ENCODE data around the gene GLP1R.
"Not testable (repeated sequence)": the region's sequence is repeated elsewhere in the genome, so short reads cannot be mapped to it uniquely, and the experiment has no call there.

Gene GLP1R

GRCh38 chr6:39102821-39103136, 54.2 kb downstream of the GLP1R start:
- H3K4me3 Mint-ChIP-seq: no peak overlapping the region
- DNase-seq: no peak
- H3K36me3 Mint-ChIP-seq (ENCODE audit: low read depth): peaks cover 34% of the 10 kb centered on the region
- no peak overlapping the region for H3K27ac Mint-ChIP-seq
- peaks cover 40% of the 10 kb centered on the region for H3K4me1 Mint-ChIP-seq
- ATAC-seq: peak; percentile 55
- H3K27me3 Mint-ChIP-seq: no peaks in the 10 kb centered on the region
- no peaks in the 10 kb centered on the region for H3K9me3 Mint-ChIP-seq

GRCh38 chr6:39104528-39104927, 55.9 kb downstream of the GLP1R start:
- no peaks in the 10 kb centered on the region for H3K27me3 Mint-ChIP-seq
- peaks cover 48% of the 10 kb centered on the region for H3K36me3 Mint-ChIP-seq (ENCODE audit: low read depth)
- no peak for ATAC-seq
- H3K4me3 Mint-ChIP-seq: no peak overlapping the region
- no peaks in the 10 kb centered on the region for H3K9me3 Mint-ChIP-seq
- DNase-seq: no peak
- H3K27ac Mint-ChIP-seq: no peak overlapping the region
- peaks cover 54% of the 10 kb centered on the region for H3K4me1 Mint-ChIP-seq

- peaks cover 54% of the 10 kb centered on the region for H3K36me3 Mint-ChIP-seq (ENCODE audit: low read depth)
- H3K4me3 Mint-ChIP-seq: no peak overlapping the region
- no peaks in the 10 kb centered on the region for H3K9me3 Mint-ChIP-seq
- no peak overlapping the region for H3K27ac Mint-ChIP-seq
- ATAC-seq (no peak), DNase-seq (no peak)
- peaks cover 60% of the 10 kb centered on the region for H3K4me1 Mint-ChIP-seq
- no peaks in the 10 kb centered on the region for H3K27me3 Mint-ChIP-seq
Measured at GRCh38 chr6:39107034-39107433, 58.5 kb downstream of the GLP1R start.

- H3K4me1 Mint-ChIP-seq: peaks cover 62% of the 10 kb centered on the region
Measured at GRCh38 chr6:39107641-39108040, 59.1 kb downstream of the GLP1R start.

GRCh38 chr6:39108041-39108839, 59.7 kb downstream of the GLP1R start:
- Mint-ChIP-seq H3K4me1 (peaks cover 63% of the 10 kb centered on the region), H3K27ac (peak overlapping the region; percentile 13), H3K27me3 (no peaks in the 10 kb centered on the region), H3K36me3 (ENCODE audit: low read depth) (peaks cover 51% of the 10 kb centered on the region), H3K4me3 (no peak overlapping the region), H3K9me3 (no peaks in the 10 kb centered on the region)
- ATAC-seq (no peak), DNase-seq (no peak)

More at GRCh38 chr6:39107641-39108040, 59.1 kb downstream of the GLP1R start:
- H3K27me3 Mint-ChIP-seq: no peaks in the 10 kb centered on the region
- DNase-seq: no peak
- ATAC-seq: no peak
- peaks cover 54% of the 10 kb centered on the region for H3K36me3 Mint-ChIP-seq (ENCODE audit: low read depth)
- H3K4me3 Mint-ChIP-seq: no peak overlapping the region
- no peaks in the 10 kb centered on the region for H3K9me3 Mint-ChIP-seq
- no peak overlapping the region for H3K27ac Mint-ChIP-seq

GRCh38 chr6:39111280-39111679, 62.7 kb downstream of the GLP1R start:
- Mint-ChIP-seq H3K36me3 (ENCODE audit: low read depth) (peaks cover 31% of the 10 kb centered on the region), H3K9me3 (no peaks in the 10 kb centered on the region), H3K4me1 (peaks cover 87% of the 10 kb centered on the region), H3K27me3 (no peaks in the 10 kb centered on the region), H3K27ac (peak overlapping the region; percentile 94), H3K4me3 (peak overlapping the region; percentile 88)
- DNase-seq (no peak), ATAC-seq (peak; percentile 41)

- Mint-ChIP-seq H3K4me3 (peak overlapping the region; percentile 88), H3K27ac (peak overlapping the region; percentile 94), H3K9me3 (peaks cover 4% of the 10 kb centered on the region), H3K4me1 (peaks cover 74% of the 10 kb centered on the region), H3K27me3 (no peaks in the 10 kb centered on the region), H3K36me3 (ENCODE audit: low read depth) (peaks cover 15% of the 10 kb centered on the region)
- DNase-seq (no peak), ATAC-seq (no peak)
Measured at GRCh38 chr6:39113788-39114187, 65.2 kb downstream of the GLP1R start.

GRCh38 chr6:39114388-39114703, 65.8 kb downstream of the GLP1R start:
- Mint-ChIP-seq H3K27me3 (no peaks in the 10 kb centered on the region), H3K4me1 (peaks cover 69% of the 10 kb centered on the region), H3K9me3 (peaks cover 4% of the 10 kb centered on the region), H3K4me3 (peak overlapping the region; percentile 88), H3K36me3 (ENCODE audit: low read depth) (peaks cover 10% of the 10 kb centered on the region), H3K27ac (peak overlapping the region; percentile 94)
- ATAC-seq (peak; percentile 7), DNase-seq (no peak)

- peak within 1 kb of the TSS; percentile 88 for H3K4me3 Mint-ChIP-seq
- H3K27me3 Mint-ChIP-seq: no peaks in the 10 kb centered on the region
- H3K4me1 Mint-ChIP-seq: peaks cover 63% of the 10 kb centered on the region
- DNase-seq: peak; percentile 94
- peaks cover 4% of the 10 kb centered on the region for H3K9me3 Mint-ChIP-seq
- H3K36me3 Mint-ChIP-seq (ENCODE audit: low read depth): peaks cover 5% of the 10 kb centered on the region
- peak; percentile 74 for ATAC-seq
- peak within 1 kb of the TSS; percentile 94 for H3K27ac Mint-ChIP-seq
Measured at GRCh38 chr6:39114704-39115599, 66.4 kb downstream of the GLP1R start, which contains the start of gene SAYSD1. Gene SAYSD1 (minus strand): TSS chr6:39115186. CDS start chr6:39115089, 97 bp downstream.

GRCh38 chr6:39118921-39119320, 70.3 kb downstream of the GLP1R start:
- ATAC-seq (no peak), DNase-seq (no peak)
- peaks cover 4% of the 10 kb centered on the region for H3K9me3 Mint-ChIP-seq
- no peak overlapping the region for H3K4me3 Mint-ChIP-seq
- H3K36me3 Mint-ChIP-seq (ENCODE audit: low read depth): peaks cover 2% of the 10 kb centered on the region
- H3K27ac Mint-ChIP-seq: no peak overlapping the region
- no peaks in the 10 kb centered on the region for H3K27me3 Mint-ChIP-seq
- peaks cover 24% of the 10 kb centered on the region for H3K4me1 Mint-ChIP-seq

- H3K36me3 Mint-ChIP-seq (ENCODE audit: low read depth): no peaks in the 10 kb centered on the region
- no peak overlapping the region for H3K27ac Mint-ChIP-seq
- H3K4me3 Mint-ChIP-seq: no peak overlapping the region
- no peak for ATAC-seq
- H3K9me3 Mint-ChIP-seq: no peaks in the 10 kb centered on the region
- H3K4me1 Mint-ChIP-seq: no peaks in the 10 kb centered on the region
- peaks cover 2% of the 10 kb centered on the region for H3K27me3 Mint-ChIP-seq
- DNase-seq: no peak
Measured at GRCh38 chr6:39124114-39124513, 75.5 kb downstream of the GLP1R start.

GRCh38 chr6:39128106-39128505, 79.5 kb downstream of the GLP1R start:
- no peak for DNase-seq
- H3K9me3 Mint-ChIP-seq: no peaks in the 10 kb centered on the region

GRCh38 chr6:39128832-39129231, 80.3 kb downstream of the GLP1R start:
- peaks cover 6% of the 10 kb centered on the region for H3K27me3 Mint-ChIP-seq
- H3K9me3 Mint-ChIP-seq: no peaks in the 10 kb centered on the region

More at GRCh38 chr6:39128106-39128505, 79.5 kb downstream of the GLP1R start:
- H3K4me1 Mint-ChIP-seq: no peaks in the 10 kb centered on the region
- peaks cover 6% of the 10 kb centered on the region for H3K27me3 Mint-ChIP-seq
- ATAC-seq: no peak
- H3K27ac Mint-ChIP-seq: no peak overlapping the region
- no peak overlapping the region for H3K4me3 Mint-ChIP-seq
- H3K36me3 Mint-ChIP-seq (ENCODE audit: low read depth): peaks cover 2% of the 10 kb centered on the region

GRCh38 chr6:39130691-39131090, 82.1 kb downstream of the GLP1R start:
- Mint-ChIP-seq H3K27ac (no peak overlapping the region), H3K36me3 (ENCODE audit: low read depth) (peaks cover 2% of the 10 kb centered on the region), H3K4me1 (no peaks in the 10 kb centered on the region), H3K4me3 (no peak overlapping the region), H3K9me3 (no peaks in the 10 kb centered on the region), H3K27me3 (peaks cover 6% of the 10 kb centered on the region)
- no peak for DNase-seq
- ATAC-seq: no peak

More at GRCh38 chr6:39128832-39129231, 80.3 kb downstream of the GLP1R start:
- Mint-ChIP-seq H3K36me3 (ENCODE audit: low read depth) (peaks cover 2% of the 10 kb centered on the region), H3K4me1 (no peaks in the 10 kb centered on the region), H3K27ac (no peak overlapping the region), H3K4me3 (no peak overlapping the region)
- no peak for ATAC-seq
- no peak for DNase-seq

- not testable (repeated sequence) for ATAC-seq; H3K27ac Mint-ChIP-seq; H3K4me1 Mint-ChIP-seq; DNase-seq; H3K36me3 Mint-ChIP-seq (ENCODE audit: low read depth); H3K4me3 Mint-ChIP-seq
- peaks cover 11% of the 10 kb centered on the region for H3K9me3 Mint-ChIP-seq
- peaks cover 11% of the 10 kb centered on the region for H3K27me3 Mint-ChIP-seq
Measured at GRCh38 chr6:39134761-39135160, 86.2 kb downstream of the GLP1R start.
